Choroid plexus epithelial cell (primary cell): Measurements from ENCODE around the gene TSHR.
"Not testable (repeated sequence)": the region's sequence is repeated elsewhere in the genome, so short reads cannot be mapped to it uniquely, and the experiment has no call there.

Source experiments
- DNase-seq: peaks from one replicate; pipeline ENCODE4 v3.0.0-alpha.2; 2010; ENCODE audit warnings: low read depth
- H3K4me3 ChIP-seq: 2 replicates; pipeline ENCODE4 v1.5.1; 2011; ENCODE audit warnings: low read depth, mild to moderate bottlenecking, control low read depth, low read length, moderate library complexity
- CTCF ChIP-seq: conservative IDR thresholded peaks from 2 replicates; pipeline ENCODE4 v1.5.1; 2011; ENCODE audit warnings: low read depth, mild to moderate bottlenecking, control low read depth, inconsistent platforms, low read length, moderate library complexity

TSHR gene

GRCh38 chr14:81006266-81006665 lies 50.8 kb downstream of the TSHR start:
- H3K4me3 ChIP-seq: no peak overlapping the region
- DNase-seq: no peak
- no peak for TF ChIP-seq CTCF

GRCh38 chr14:81007131-81007530 lies 51.7 kb downstream of the TSHR start:
- TF ChIP-seq CTCF: no peak
- H3K4me3 ChIP-seq: no peak overlapping the region
- DNase-seq: no peak

GRCh38 chr14:81009346-81009745 lies 53.9 kb downstream of the TSHR start:
- TF ChIP-seq CTCF: no peak
- no peak for DNase-seq

GRCh38 chr14:81018251-81018650 lies 62.8 kb downstream of the TSHR start:
- no peak overlapping the region for H3K4me3 ChIP-seq
- DNase-seq: no peak
- TF ChIP-seq CTCF: no peak

More at GRCh38 chr14:81009346-81009745, 53.9 kb downstream of the TSHR start:
- H3K4me3 ChIP-seq: no peak overlapping the region

- DNase-seq: no peak
- no peak overlapping the region for H3K4me3 ChIP-seq
- TF ChIP-seq CTCF: no peak
Measured at GRCh38 chr14:81018684-81019083, 63.3 kb downstream of the TSHR start.

GRCh38 chr14:81019113-81019512 lies 63.7 kb downstream of the TSHR start:
- not testable (repeated sequence) for DNase-seq, H3K4me3 ChIP-seq

- TF ChIP-seq CTCF: no peak
- DNase-seq: no peak
- H3K4me3 ChIP-seq: no peak overlapping the region
Measured at GRCh38 chr14:81023095-81023710, 67.8 kb downstream of the TSHR start.
